Pancreas (tissue), 10 donors: Measurements from ENCODE around the gene ANTKMT. TPM values are rescaled to one million over a fixed set of nuclear protein-coding genes. Genes with fewer than 3 reads are reported as not detected.
A peak's percentile ranks its signal among the peaks of the same experiment; 100 is the strongest.

Source experiments
- ATAC-seq, 4 donors: fragments of 200-7000 bp; cut with Tn5 transposase; one replicate each; pipeline versions ENCODE4 v1.8.0 to v1.9.1; 2020; ENCODE audit warnings: mild to moderate bottlenecking in 4 of 4, moderate library complexity in 4 of 4
- DNase-seq, 6 donors: peaks; one replicate each; pipeline ENCODE4 v3.0.0-alpha.2; 2020
- FAIRE-seq: peaks from 2 replicates; lab custom pipeline; 2012; peaks lifted over from hg19 to GRCh38; lab: Jason Lieb, UNC
- H3K27ac ChIP-seq, 4 donors: fragments of 200-600 bp; sonication (generic); 1 replicate in 3 of 4; 2 replicates in 1 of 4; pipeline versions ENCODE4 v1.5.0 to v1.8.0; 2020
- H3K27me3 ChIP-seq, 4 donors: fragments of 200-600 bp; one replicate each; pipeline ENCODE4 v1.8.0; 2021
- H3K36me3 ChIP-seq, 3 donors: fragments of 200-600 bp; sonication (generic) in 1 of 3; one replicate each; pipeline versions ENCODE4 v1.5.0 to v1.8.0; 2020 to 2021
- H3K4me1 ChIP-seq, 3 donors: fragments of 200-600 bp; one replicate each; pipeline ENCODE4 v1.8.0; 2021
- H3K4me3 ChIP-seq, 4 donors: fragments of 200-600 bp; sonication (generic) in 2 of 4; one replicate each; pipeline versions ENCODE4 v1.5.0 to v1.8.0; 2020 to 2021
- H3K9me3 ChIP-seq, 4 donors: fragments of 200-600 bp; one replicate each; pipeline ENCODE4 v1.8.0; 2021
- CTCF ChIP-seq, 4 donors: fragments of 200-600 bp; sonication (generic) in 3 of 4; IDR thresholded peaks; one replicate each; pipeline versions ENCODE4 v1.5.0 to v1.8.0; 2021; ENCODE audit warnings: antibody characterized with exemption in 4 of 4
- WGBS, 2 donors: extraction: QIAGEN DNeasy Blood & Tissue Kit; methylation state at CpG; one replicate each; pipeline ENCODE4 v1.1.7; 2013; 5-methylcytosine and 5-hydroxymethylcytosine counted together
- intact Hi-C, 3 donors: fragments of 100-400 bp; cut with DNase I; formaldehyde crosslinking; loops; one replicate each; pipeline versions ENCODE4 v1.11.1 to v1.14.2; 2022
- polyA plus RNA-seq, 2 donors: library from polyadenylated mRNA; stranded (reverse); fragments of 200-250 nt; gene quantifications; one replicate each; pipeline ENCODE4 v1.2.3, GENCODE V29; 2013
- total RNA-seq, 6 donors: library from RNA; stranded (reverse); fragmentation: NEBNext Ultra II Directional in 4 of 6; extraction: Animal tissue kit (Norgen Biotek cat#: 25700) in 4 of 6; gene quantifications; one replicate each; pipeline versions ENCODE4 v1.2.1 to v1.2.4, GENCODE V29; 2021 to 2023
- donor health status: healthy with polysubstance abuse.
- donor health status: DM: no; HTN: no; CAD: no; lungs with moderate emphysema.
- donor health status: DM: no; HTN: no; CAD: no.
- donor health status: control.
- donor health status: control.
- donor health status: Bipolar disorder and iron deficiency.
- donor health status: DM: yes; HTN: yes; CAD: no.
- donor health status: DM: no; HTN: no; CAD: no.
- donor health status: DM: no; HTN: no; CAD: no.
- donor health status: DM: yes; HTN: yes; CAD: no.

ANTKMT gene
- total and polyA plus RNA-seq, 8 donors: 12.2 to 41.7 (median 22.1) TPM

- no peaks in the 10 kb centered on the region for H3K4me1 ChIP-seq
- no peak overlapping the region for H3K4me3 ChIP-seq
- H3K27ac ChIP-seq: no peak overlapping the region
- TF ChIP-seq CTCF (IDR thresholded peaks at IDR 0.05): no peak
- no peak for ATAC-seq
- no peak for FAIRE-seq
- WGBS, 2 donors: 68 to 77% methylated on average over 39 of the region's 39 CpGs
- H3K36me3 ChIP-seq: no peaks in the 10 kb centered on the region
- H3K9me3 ChIP-seq: no peaks in the 10 kb centered on the region
- H3K27me3 ChIP-seq: no peaks in the 10 kb centered on the region
- DNase-seq: peak in 1 of 6 donors; percentile 55
- intact Hi-C loops: no loop called here
Observed at GRCh38 chr16:747978-748746, 27.2 kb downstream of the ANTKMT start.

GRCh38 chr16:749010-749409, 28.1 kb downstream of the ANTKMT start:
- Histone ChIP-seq H3K27me3 (no peaks in the 10 kb centered on the region), H3K36me3 (no peaks in the 10 kb centered on the region), H3K9me3 (no peaks in the 10 kb centered on the region), H3K27ac (no peak overlapping the region), H3K4me1 (no peaks in the 10 kb centered on the region), H3K4me3 (no peak overlapping the region)
- TF ChIP-seq CTCF (IDR thresholded peaks at IDR 0.05): no peak
- FAIRE-seq: no peak
- DNase-seq: no peak
- WGBS, 2 donors: 74 to 75% methylated on average over 6 of the region's 6 CpGs
- intact Hi-C loops: no loop called here
- ATAC-seq: no peak

GRCh38 chr16:750485-750884, 29.5 kb downstream of the ANTKMT start:
- TF ChIP-seq CTCF (IDR thresholded peaks at IDR 0.05): no peak
- H3K27me3 ChIP-seq: no peaks in the 10 kb centered on the region
- FAIRE-seq: no peak
- H3K4me3 ChIP-seq: no peak overlapping the region
- H3K36me3 ChIP-seq: no peaks in the 10 kb centered on the region
- 48 to 53% methylated on average over 9 of the region's 9 CpGs for WGBS, 2 donors
- no peaks in the 10 kb centered on the region for H3K4me1 ChIP-seq
- no peak overlapping the region for H3K27ac ChIP-seq
- ATAC-seq: no peak
- intact Hi-C loops: no loop called here
- no peaks in the 10 kb centered on the region for H3K9me3 ChIP-seq
- DNase-seq: no peak

GRCh38 chr16:751152-752006, 30.4 kb downstream of the ANTKMT start:
- Histone ChIP-seq H3K27ac (no peak overlapping the region), H3K4me3 (no peak overlapping the region), H3K27me3 (no peaks in the 10 kb centered on the region), H3K9me3 (no peaks in the 10 kb centered on the region), H3K4me1 (no peaks in the 10 kb centered on the region), H3K36me3 (no peaks in the 10 kb centered on the region)
- DNase-seq (peak in 2 of 6 donors; percentile 60 to 62), FAIRE-seq (no peak), ATAC-seq (peak in 3 of 4 donors; percentile 24 to 72 (median 60))
- WGBS, 2 donors: 24 to 27% methylated on average over 39 of the region's 39 CpGs
- intact Hi-C loops: no loop called here
- TF ChIP-seq CTCF (IDR thresholded peaks at IDR 0.05): no peak
